ENCODE data around the gene MYL7.

Gene MYL7

DNA sequence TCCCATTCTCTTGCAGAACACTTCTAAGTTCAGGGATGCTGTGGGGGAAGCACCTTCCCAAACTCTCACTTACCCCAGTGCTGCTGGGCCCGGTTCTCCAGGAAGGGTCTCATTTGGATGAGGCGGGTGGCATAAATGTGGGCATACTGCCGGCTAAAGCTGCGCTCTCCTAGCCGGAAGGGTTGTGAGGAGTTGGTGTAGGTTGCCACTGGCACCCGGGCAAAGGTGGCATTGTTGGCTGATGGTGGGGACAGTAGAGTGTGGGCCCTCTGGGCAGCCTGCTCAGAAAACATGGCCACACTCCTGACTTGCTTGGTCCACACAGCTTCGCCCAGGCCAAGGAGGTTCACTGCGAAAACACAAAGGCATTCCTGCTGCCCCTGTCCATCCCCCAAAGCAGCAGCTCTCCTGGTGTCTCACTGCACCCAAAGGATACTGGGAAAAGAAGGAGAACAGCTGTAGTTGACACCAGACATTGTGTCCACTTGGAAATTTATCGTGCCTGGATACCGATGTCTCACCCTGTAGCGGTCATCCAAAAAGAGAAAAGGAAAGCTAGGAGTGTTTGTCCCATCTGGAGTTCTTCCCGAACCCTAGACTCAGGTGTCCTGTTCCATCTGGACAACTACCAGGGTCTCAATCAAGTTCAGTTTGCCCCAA, 19.2 kb downstream of the MYL7 start:
- peak overlapping the region; percentile 88 for H3K4me3 ChIP-seq (ENCODE audit: low read length)
- H3K9ac ChIP-seq (ENCODE audit: low read depth, low read length) = peak overlapping the region; percentile 88
- peaks cover 21% of the 10 kb centered on the region for H3K36me3 ChIP-seq (ENCODE audit: insufficient read depth, low read length)
- peak overlapping the region; percentile 99 for H3K4me2 ChIP-seq (ENCODE audit: low read length)
- H3K9me3 ChIP-seq (replicated peaks; ENCODE audit: low read length) = no peaks in the 10 kb centered on the region
- peaks cover 18% of the 10 kb centered on the region for H3K4me1 ChIP-seq (ENCODE audit: control insufficient read depth, insufficient read depth, low read length)
- no peaks in the 10 kb centered on the region for H3K27me3 ChIP-seq (ENCODE audit: control insufficient read depth, insufficient read depth, low read length)

- no peak overlapping the region for H3K9ac ChIP-seq (ENCODE audit: low read depth, low read length)
- H3K4me3 ChIP-seq (ENCODE audit: low read length) = no peak overlapping the region
- H3K4me1 ChIP-seq (ENCODE audit: control insufficient read depth, insufficient read depth, low read length) = peaks cover 18% of the 10 kb centered on the region
- H3K9me3 ChIP-seq (replicated peaks; ENCODE audit: low read length) = no peaks in the 10 kb centered on the region
- no peaks in the 10 kb centered on the region for H3K27me3 ChIP-seq (ENCODE audit: control insufficient read depth, insufficient read depth, low read length)
- H3K36me3 ChIP-seq (ENCODE audit: insufficient read depth, low read length) = peaks cover 24% of the 10 kb centered on the region
- no peak overlapping the region for H3K4me2 ChIP-seq (ENCODE audit: low read length)
These were observed 20.7 kb downstream of the MYL7 start for GRCh38 chr7:44120395-44120794.

- Histone ChIP-seq H3K4me3 (ENCODE audit: low read length) (no peak overlapping the region), H3K9ac (ENCODE audit: low read depth, low read length) (no peak overlapping the region), H3K9me3 (replicated peaks; ENCODE audit: low read length) (no peaks in the 10 kb centered on the region), H3K4me1 (ENCODE audit: control insufficient read depth, insufficient read depth, low read length) (peaks cover 18% of the 10 kb centered on the region), H3K36me3 (ENCODE audit: insufficient read depth, low read length) (peaks cover 27% of the 10 kb centered on the region), H3K4me2 (ENCODE audit: low read length) (no peak overlapping the region), H3K27me3 (ENCODE audit: control insufficient read depth, insufficient read depth, low read length) (no peaks in the 10 kb centered on the region)
These were observed 21.2 kb downstream of the MYL7 start for GRCh38 chr7:44119829-44120380.

DNA sequence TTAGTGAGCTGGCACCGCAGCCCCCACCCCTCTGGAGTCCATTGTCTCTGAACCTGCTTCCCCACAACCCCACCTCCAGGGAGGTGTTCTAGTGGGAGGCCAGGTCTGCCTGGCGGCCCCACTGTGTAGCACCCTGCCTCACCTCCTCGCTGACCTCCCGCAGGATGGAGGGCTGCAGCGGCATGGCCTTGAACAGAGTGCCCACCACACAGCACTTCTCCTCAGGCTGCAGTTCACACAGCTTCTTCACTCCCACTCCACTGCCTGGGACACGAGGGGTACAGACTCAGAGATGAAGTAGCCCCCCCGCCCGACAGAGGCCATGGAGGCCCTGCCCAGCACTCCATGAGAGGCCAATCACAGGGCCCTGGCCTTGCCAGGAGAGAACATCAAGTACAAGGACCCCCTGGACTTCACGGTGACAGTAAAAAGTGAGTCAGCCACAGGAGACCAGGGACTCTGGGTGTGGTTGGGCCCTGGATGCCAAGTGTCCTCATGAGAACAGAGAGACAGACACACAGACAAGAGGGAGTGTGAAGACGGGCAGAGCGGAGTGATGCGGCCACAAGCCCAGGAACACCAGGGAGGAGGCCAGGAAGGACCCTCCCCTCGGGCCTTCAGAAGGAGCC, 23.2 kb downstream of the MYL7 start:
- Histone ChIP-seq H3K4me1 (ENCODE audit: control insufficient read depth, insufficient read depth, low read length) (peaks cover 13% of the 10 kb centered on the region), H3K27me3 (ENCODE audit: control insufficient read depth, insufficient read depth, low read length) (no peaks in the 10 kb centered on the region), H3K9me3 (replicated peaks; ENCODE audit: low read length) (no peaks in the 10 kb centered on the region), H3K4me3 (ENCODE audit: low read length) (no peak overlapping the region), H3K4me2 (ENCODE audit: low read length) (no peak overlapping the region), H3K9ac (ENCODE audit: low read depth, low read length) (no peak overlapping the region), H3K36me3 (ENCODE audit: insufficient read depth, low read length) (peaks cover 44% of the 10 kb centered on the region)

GRCh38 chr7:44116789-44117666, 24.1 kb downstream of the MYL7 start:
- H3K4me2 ChIP-seq (ENCODE audit: low read length) = no peak overlapping the region
- no peak overlapping the region for H3K4me3 ChIP-seq (ENCODE audit: low read length)
- H3K9me3 ChIP-seq (replicated peaks; ENCODE audit: low read length) = no peaks in the 10 kb centered on the region
- peaks cover 4% of the 10 kb centered on the region for H3K4me1 ChIP-seq (ENCODE audit: control insufficient read depth, insufficient read depth, low read length)
- H3K9ac ChIP-seq (ENCODE audit: low read depth, low read length) = no peak overlapping the region
- no peaks in the 10 kb centered on the region for H3K27me3 ChIP-seq (ENCODE audit: control insufficient read depth, insufficient read depth, low read length)
- peaks cover 45% of the 10 kb centered on the region for H3K36me3 ChIP-seq (ENCODE audit: insufficient read depth, low read length)

DNA sequence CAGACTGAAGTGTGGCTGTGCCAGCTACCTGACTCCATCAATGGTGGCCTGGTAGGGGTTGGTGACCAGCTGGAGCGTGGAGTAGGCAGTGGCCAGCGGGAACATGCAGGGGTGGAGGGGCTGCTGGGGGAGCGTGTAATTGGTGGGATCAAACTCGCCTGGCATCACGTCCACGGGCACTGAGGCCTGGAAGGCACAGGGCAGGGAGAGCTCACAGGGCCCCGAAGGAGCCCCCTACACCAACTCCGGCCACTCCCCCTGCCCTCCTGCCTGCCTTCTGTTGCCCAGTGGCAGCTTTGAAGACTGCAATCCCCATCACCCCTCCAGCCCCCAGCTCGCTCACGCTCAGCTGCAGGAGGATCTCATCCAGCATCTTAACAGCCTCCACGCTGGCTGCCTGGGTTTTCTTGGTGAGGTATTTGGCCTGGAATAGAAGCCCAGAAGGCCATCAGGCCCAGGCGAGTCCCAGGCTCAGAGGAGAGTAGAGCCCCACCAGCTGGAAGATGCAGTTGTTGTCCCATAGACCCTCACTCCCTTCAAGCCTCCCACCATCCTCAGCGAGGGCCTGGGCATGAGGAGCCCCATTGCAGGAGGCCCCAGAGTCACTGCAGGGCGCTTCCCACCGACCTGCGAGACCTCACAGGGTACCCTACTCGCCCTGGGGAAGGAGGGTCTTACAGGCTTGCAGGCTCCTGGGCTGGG, 24.9 kb downstream of the MYL7 start:
- H3K4me1 ChIP-seq (ENCODE audit: control insufficient read depth, insufficient read depth, low read length) = no peaks in the 10 kb centered on the region
- peaks cover 44% of the 10 kb centered on the region for H3K36me3 ChIP-seq (ENCODE audit: insufficient read depth, low read length)
- no peaks in the 10 kb centered on the region for H3K27me3 ChIP-seq (ENCODE audit: control insufficient read depth, insufficient read depth, low read length)
- H3K9me3 ChIP-seq (replicated peaks; ENCODE audit: low read length) = no peaks in the 10 kb centered on the region
- H3K9ac ChIP-seq (ENCODE audit: low read depth, low read length) = no peak overlapping the region
- no peak overlapping the region for H3K4me2 ChIP-seq (ENCODE audit: low read length)
- no peak overlapping the region for H3K4me3 ChIP-seq (ENCODE audit: low read length)

- Histone ChIP-seq H3K9ac (ENCODE audit: low read depth, low read length) (no peak overlapping the region), H3K4me2 (ENCODE audit: low read length) (no peak overlapping the region), H3K27me3 (ENCODE audit: control insufficient read depth, insufficient read depth, low read length) (no peaks in the 10 kb centered on the region), H3K4me3 (ENCODE audit: low read length) (no peak overlapping the region), H3K36me3 (ENCODE audit: insufficient read depth, low read length) (peaks cover 31% of the 10 kb centered on the region), H3K9me3 (replicated peaks; ENCODE audit: low read length) (no peaks in the 10 kb centered on the region), H3K4me1 (ENCODE audit: control insufficient read depth, insufficient read depth, low read length) (no peaks in the 10 kb centered on the region)
These were observed 26.4 kb downstream of the MYL7 start for GRCh38 chr7:44114586-44115310.

- Histone ChIP-seq H3K9me3 (replicated peaks; ENCODE audit: low read length) (no peaks in the 10 kb centered on the region), H3K9ac (ENCODE audit: low read depth, low read length) (no peak overlapping the region), H3K27me3 (ENCODE audit: control insufficient read depth, insufficient read depth, low read length) (no peaks in the 10 kb centered on the region), H3K4me2 (ENCODE audit: low read length) (no peak overlapping the region), H3K36me3 (ENCODE audit: insufficient read depth, low read length) (peaks cover 33% of the 10 kb centered on the region), H3K4me3 (ENCODE audit: low read length) (no peak overlapping the region), H3K4me1 (ENCODE audit: control insufficient read depth, insufficient read depth, low read length) (no peaks in the 10 kb centered on the region)
These were observed 27.3 kb downstream of the MYL7 start for GRCh38 chr7:44113764-44114354.

GRCh38 chr7:44112997-44113763, 28.0 kb downstream of the MYL7 start:
- no peak overlapping the region for H3K4me3 ChIP-seq (ENCODE audit: low read length)
- no peak overlapping the region for H3K4me2 ChIP-seq (ENCODE audit: low read length)
- H3K36me3 ChIP-seq (ENCODE audit: insufficient read depth, low read length) = peaks cover 33% of the 10 kb centered on the region
- no peak overlapping the region for H3K9ac ChIP-seq (ENCODE audit: low read depth, low read length)
- H3K4me1 ChIP-seq (ENCODE audit: control insufficient read depth, insufficient read depth, low read length) = no peaks in the 10 kb centered on the region
- H3K9me3 ChIP-seq (replicated peaks; ENCODE audit: low read length) = no peaks in the 10 kb centered on the region
- no peaks in the 10 kb centered on the region for H3K27me3 ChIP-seq (ENCODE audit: control insufficient read depth, insufficient read depth, low read length)
